NT2/D1 (cell line): ENCODE data around the gene TMOD1.

Experiments
- DNase-seq: peaks from one replicate; pipeline ENCODE4 v3.0.0-alpha.2; 2011; ENCODE audit warnings: low read depth, low spot score
- H3K27me3 ChIP-seq: 2 replicates; pipeline ENCODE4 v1.6.0; 2011; ENCODE audit warnings: mild to moderate bottlenecking; ENCODE audit not compliant: insufficient read length, insufficient read depth
- H3K36me3 ChIP-seq: 2 replicates; pipeline ENCODE4 v1.6.1; 2011; ENCODE audit warnings: mild to moderate bottlenecking, low read length, mixed read lengths; ENCODE audit not compliant: insufficient read depth, insufficient read length
- H3K4me1 ChIP-seq: 2 replicates; pipeline ENCODE4 v1.5.1; 2011; ENCODE audit not compliant: insufficient read depth, insufficient read length
- H3K4me3 ChIP-seq: 2 replicates; pipeline ENCODE4 v1.5.1; 2011; ENCODE audit warnings: low read depth; ENCODE audit not compliant: insufficient read length
- H3K9ac ChIP-seq: 2 replicates; pipeline ENCODE4 v1.6.0; 2011; ENCODE audit warnings: low read depth; ENCODE audit not compliant: insufficient read length
- H3K9me3 ChIP-seq: 2 replicates; pipeline ENCODE4 v1.5.1; 2011; ENCODE audit warnings: mild to moderate bottlenecking, low read length; ENCODE audit not compliant: insufficient read depth
- SUZ12 ChIP-seq: IDR thresholded peaks from 2 replicates; pipeline ENCODE4 v1.6.1; 2011; ENCODE audit not compliant: insufficient read length, insufficient read depth; ENCODE audit errors: extremely low read depth
- YY1 ChIP-seq: IDR thresholded peaks from 2 replicates; pipeline ENCODE4 v1.6.1; 2011; ENCODE audit not compliant: insufficient read length, insufficient read depth
- ZNF274 ChIP-seq: IDR thresholded peaks from 2 replicates; pipeline ENCODE4 v1.6.1; 2011; ENCODE audit warnings: mild to moderate bottlenecking, low read depth, low read length

The TMOD1 gene

DNA sequence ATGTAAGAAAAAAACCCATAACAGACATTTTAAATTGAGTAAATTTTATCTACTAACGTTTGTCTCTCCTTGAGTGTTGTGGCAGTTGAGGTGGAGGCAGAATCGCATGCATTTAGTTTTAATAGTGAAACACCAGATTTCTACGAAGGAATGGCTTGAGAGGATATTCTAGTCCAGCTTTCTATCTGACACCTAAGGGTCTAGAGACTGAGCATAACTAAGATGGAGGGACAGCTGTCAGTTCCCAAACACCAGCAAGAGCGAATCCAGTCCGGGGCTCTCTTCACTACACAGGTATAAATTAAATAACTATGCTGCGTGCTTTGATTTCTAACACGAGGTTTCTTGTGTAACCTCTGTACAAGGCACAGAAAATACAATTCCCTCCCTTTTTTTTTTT, 133.6 kb downstream of the TMOD1 start:
- TF ChIP-seq SUZ12: no peak
- H3K4me3 ChIP-seq: peak overlapping the region; percentile 99
- H3K36me3 ChIP-seq: peaks cover 23% of the 10 kb centered on the region
- DNase-seq: no peak
- H3K27me3 ChIP-seq: no peaks in the 10 kb centered on the region
- H3K9me3 ChIP-seq: no peaks in the 10 kb centered on the region
- H3K9ac ChIP-seq: peak overlapping the region; percentile 99
- H3K4me1 ChIP-seq: no peaks in the 10 kb centered on the region

DNA sequence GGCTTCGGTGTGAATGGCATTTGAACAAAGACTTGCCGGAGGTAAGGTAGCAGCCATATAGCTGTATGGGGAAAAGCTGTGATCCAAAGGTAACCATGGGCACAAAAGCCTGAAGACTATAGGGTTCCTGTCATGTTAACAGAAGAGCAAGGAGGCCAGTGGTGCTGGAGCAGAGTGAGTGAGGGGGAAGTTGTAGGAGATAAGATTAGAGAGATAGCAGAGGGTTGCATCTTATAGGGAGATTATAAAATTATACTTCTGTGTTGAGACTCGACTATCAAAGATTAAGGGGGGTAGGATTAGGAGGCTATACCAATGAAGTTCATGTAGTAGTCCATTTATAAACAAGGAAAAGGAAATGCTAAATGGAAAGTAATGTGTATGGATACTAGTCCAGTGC, 135.4 kb downstream of the TMOD1 start:
- TF ChIP-seq SUZ12: no peak
- TF ChIP-seq ZNF274: no peak
- no peaks in the 10 kb centered on the region for H3K9me3 ChIP-seq
- H3K9ac ChIP-seq: no peak overlapping the region
- H3K4me1 ChIP-seq: no peaks in the 10 kb centered on the region
- no peak overlapping the region for H3K4me3 ChIP-seq
- peaks cover 36% of the 10 kb centered on the region for H3K36me3 ChIP-seq
- no peaks in the 10 kb centered on the region for H3K27me3 ChIP-seq
- no peak for DNase-seq

DNA sequence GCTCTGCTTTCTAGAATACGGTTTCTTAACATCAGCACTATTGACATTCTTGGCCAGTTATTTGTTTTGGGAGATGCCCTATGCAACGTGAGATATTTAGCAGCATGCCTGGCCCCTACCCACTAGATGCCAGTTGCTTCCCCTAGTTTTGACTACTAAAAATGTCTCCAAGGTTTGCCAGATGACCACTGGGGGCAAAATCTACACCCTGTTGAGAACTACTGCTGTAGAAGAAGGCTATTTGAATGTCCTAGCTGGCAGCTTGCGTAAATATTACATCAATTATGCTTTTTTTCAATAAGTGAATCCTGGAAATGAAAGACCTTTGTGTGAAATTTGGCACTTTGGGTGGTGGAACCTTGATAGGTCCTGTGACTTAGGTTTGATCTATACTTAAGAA, 137.2 kb downstream of the TMOD1 start:
- TF ChIP-seq YY1: no peak
- TF ChIP-seq SUZ12: no peak
- no peak for TF ChIP-seq ZNF274
- Histone ChIP-seq H3K4me3 (no peak overlapping the region), H3K9ac (no peak overlapping the region), H3K4me1 (no peaks in the 10 kb centered on the region), H3K36me3 (peaks cover 53% of the 10 kb centered on the region), H3K27me3 (no peaks in the 10 kb centered on the region), H3K9me3 (no peaks in the 10 kb centered on the region)
- DNase-seq: no peak

DNA sequence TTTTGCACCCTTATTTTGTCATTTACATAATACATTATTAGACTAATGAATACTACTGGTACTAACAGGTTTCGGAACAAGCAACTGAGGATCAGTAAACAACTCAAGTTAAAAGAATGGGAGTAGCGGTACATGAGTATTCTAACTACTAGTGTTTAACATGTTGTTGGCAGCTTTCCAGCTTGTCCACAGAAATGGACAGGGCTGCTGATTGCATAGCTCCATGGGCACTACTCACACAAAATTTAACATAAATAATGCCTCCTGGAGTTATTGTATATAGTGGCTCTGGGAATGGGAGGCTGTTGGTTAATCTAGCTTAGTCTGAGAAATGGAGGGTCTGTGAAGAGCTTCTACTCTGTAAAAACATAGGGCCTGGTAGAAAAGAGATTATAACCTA, 138.9 kb downstream of the TMOD1 start:
- H3K9me3 ChIP-seq: no peaks in the 10 kb centered on the region
- peaks cover 63% of the 10 kb centered on the region for H3K36me3 ChIP-seq
- DNase-seq: no peak
- TF ChIP-seq YY1 (no peak), ZNF274 (no peak), SUZ12 (no peak)
- no peak overlapping the region for H3K9ac ChIP-seq
- H3K4me1 ChIP-seq: no peaks in the 10 kb centered on the region
- no peak overlapping the region for H3K4me3 ChIP-seq
- no peaks in the 10 kb centered on the region for H3K27me3 ChIP-seq

DNA sequence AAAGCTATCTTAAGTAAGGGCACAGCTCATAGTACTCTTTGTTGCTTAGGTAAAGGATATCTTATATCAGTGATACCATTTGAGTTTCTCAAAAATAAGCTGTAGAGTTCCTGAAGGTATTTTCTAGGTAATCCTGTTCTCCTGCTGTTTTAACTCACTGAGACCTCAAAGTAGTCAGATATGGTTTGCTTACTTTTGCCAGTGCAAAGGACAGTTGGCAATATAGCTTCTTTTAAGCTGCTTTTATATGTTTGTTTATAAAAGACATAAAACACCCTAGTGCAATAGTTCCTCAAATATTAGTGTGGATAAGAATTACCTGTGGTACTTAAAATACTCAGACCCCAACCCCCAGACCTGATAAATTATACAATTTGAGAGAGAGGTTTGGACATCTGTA, 144.3 kb downstream of the TMOD1 start:
- no peaks in the 10 kb centered on the region for H3K4me1 ChIP-seq
- H3K4me3 ChIP-seq: no peak overlapping the region
- H3K9me3 ChIP-seq: no peaks in the 10 kb centered on the region
- no peak for DNase-seq
- H3K27me3 ChIP-seq: no peaks in the 10 kb centered on the region
- H3K9ac ChIP-seq: no peak overlapping the region
- TF ChIP-seq SUZ12 (no peak), YY1 (no peak), ZNF274 (no peak)
- peaks cover 92% of the 10 kb centered on the region for H3K36me3 ChIP-seq

DNA sequence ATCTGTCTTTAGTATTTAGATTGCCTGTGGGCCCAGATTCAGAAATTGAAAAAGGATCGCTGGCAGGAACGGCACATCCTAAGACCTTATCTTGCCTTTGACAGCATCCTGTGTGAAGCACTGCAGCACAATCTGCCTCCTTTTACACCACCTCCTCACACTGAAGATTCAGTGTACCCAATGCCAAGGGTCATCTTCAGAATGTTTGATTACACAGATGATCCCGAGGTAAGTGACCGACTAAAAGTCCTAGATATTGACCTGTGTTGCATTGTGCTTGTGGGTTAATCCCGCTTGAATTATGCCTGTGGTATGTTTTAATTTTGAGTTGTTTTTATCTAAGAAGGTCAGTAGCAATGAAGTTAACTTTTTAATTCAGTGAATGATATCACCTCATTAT, 146.5 kb downstream of the TMOD1 start:
- no peak for DNase-seq
- peaks cover 90% of the 10 kb centered on the region for H3K36me3 ChIP-seq
- no peaks in the 10 kb centered on the region for H3K4me1 ChIP-seq
- TF ChIP-seq YY1 (no peak), SUZ12 (no peak), ZNF274 (no peak)
- H3K9ac ChIP-seq: no peak overlapping the region
- H3K9me3 ChIP-seq: no peaks in the 10 kb centered on the region
- no peak overlapping the region for H3K4me3 ChIP-seq
- H3K27me3 ChIP-seq: no peaks in the 10 kb centered on the region
